GM18502 (cell line): ENCODE measurements around the gene DGKZ.

ENCODE experiments used
- ATAC-seq: cut with Tn5 transposase; IDR thresholded peaks from one replicate; pipeline ENCODE4 v1.9.1; 2021; ENCODE audit warnings: mild to moderate bottlenecking; ENCODE audit not compliant: unreplicated experiment, poor library complexity

DGKZ gene

DNA sequence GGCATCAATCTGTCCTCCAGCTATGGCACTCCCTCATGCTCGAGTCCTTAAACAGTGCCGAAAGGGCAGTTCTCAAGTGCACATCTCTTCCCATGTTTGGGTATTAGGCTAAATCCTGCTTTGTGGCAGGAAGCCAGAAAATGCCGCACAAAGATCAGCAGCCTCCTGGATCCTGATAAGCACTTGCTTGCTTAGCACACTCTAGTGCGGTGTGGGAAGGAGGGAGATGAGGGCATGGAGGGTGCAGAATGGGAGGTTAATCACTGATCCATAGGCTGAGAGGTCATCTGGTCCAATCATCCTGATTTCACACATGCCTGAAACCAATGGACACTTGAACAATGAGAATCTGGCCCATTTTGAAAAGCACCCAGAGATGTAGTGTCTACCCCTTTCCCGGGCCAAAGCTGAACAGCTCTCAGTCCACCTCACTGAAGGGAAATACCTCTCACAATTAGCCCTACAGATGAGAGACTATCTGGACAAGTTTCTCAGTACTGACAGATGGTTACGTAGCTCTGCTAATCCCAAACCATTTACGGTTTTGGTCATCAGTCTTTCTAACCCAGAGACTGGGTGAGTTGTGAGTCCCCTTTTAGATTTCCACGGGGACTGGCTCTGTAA is 74.1 kb downstream of the DGKZ start:
- ATAC-seq = no peak

DNA sequence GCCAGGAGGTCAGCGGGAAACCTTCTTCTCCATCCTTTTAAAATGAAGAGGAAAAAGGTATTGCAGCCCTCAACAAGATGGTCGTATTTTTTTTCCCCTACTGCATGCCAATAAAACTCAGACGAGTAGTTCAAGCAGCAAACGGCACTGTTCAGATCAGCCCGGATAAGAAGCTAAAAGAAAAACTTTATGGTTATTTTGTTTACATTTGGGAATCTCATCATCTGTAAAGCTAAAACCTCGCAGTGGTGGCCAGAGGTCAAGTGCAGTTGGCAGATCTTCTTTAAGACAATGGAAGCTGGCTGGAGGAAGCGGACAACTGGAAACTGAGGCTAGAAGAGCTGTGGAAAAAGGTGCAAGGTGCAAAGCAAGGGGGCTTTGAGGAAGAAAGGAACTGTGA is 75.3 kb downstream of the DGKZ start:
- no peak for ATAC-seq

DNA sequence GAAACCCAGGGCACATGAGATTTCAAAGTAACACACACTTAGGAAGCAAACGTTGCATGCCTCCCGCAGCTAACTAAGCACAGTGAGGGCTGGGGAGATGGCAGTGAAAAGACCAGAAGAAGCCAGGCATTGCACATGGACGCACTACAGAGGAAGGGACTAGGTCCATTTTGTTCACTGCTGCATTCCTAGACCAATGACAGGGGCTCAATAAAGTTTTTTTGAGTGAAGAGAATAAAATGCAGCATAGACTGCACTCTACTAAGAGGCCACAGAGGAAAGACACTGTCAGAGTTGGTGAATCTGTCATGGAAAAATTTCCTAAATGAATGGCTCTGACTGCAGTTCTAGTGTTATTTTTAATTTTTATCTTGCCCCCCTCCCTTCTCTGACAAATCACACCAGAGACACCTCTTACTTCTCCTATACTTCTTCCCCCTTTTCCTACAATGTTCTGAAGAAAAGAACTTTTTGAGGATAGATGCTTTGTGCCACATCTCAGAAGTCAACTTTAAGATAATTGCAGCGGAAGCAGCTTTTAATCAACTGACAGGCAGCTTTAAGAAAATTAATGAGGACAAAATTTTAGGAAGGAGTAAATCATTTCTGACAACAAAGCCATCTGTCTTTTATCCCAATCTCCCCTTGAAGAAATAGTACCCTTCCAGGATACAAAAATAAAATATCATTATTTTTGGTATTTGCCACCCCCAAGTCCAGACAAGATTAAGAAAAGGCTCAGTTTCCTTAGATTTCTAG is 79.1 kb downstream of the DGKZ start:
- no peak for ATAC-seq

DNA sequence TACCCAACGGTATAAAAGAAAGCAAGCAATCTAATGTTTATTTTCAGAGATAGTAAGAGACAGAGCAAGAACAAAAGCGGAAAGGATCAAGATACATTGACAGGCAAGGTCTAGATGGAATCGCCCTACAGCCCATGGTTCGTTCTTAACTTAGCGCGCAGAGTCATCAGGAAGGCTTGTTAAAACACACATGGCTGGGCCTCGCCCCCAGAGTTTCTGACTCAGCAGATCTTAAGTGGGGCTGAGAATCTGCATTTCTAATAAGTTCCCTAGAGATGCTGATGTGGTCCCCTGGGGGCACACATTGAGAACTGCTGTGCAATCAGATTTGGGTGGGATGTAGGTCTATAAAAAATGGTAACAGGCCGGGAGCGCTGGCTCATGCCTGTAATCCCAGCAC is 80.1 kb downstream of the DGKZ start:
- no peak for ATAC-seq

DNA sequence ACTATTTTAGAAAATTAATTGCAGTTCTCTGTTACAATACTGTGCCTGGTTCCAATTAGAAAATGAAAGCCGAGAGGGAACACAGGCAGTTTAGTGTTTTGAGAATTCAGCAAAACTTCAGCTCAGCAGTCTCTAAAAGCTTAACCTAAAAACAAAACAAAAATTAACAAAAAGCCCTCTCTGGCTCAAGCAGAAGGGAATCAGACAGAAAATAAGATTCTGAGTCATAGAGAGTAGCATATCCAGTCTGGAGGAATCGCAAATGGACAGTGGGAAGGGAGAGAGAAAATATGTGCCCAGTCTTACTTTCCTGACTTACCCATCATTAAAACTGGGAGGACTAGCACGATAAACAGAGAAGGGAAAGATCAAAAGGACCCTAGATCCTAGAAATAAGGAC is 82.5 kb downstream of the DGKZ start:
- no peak for ATAC-seq
